KOPT-K1 (cell line): Measurements from ENCODE around the gene TAOK3.

Experiments
- H3K27ac ChIP-seq: fragments of 200-600 bp; sonication (generic); 2 replicates; pipeline ENCODE4 v1.5.1; 2016; ENCODE audit warnings: antibody characterized with exemption, mild to moderate bottlenecking, low read depth, low read length; ENCODE audit not compliant: poor library complexity, severe bottlenecking
- H3K36me3 ChIP-seq: fragments of 200-600 bp; sonication (generic); 2 replicates; pipeline ENCODE4 v1.5.1; 2017; ENCODE audit warnings: antibody characterized with exemption, mild to moderate bottlenecking, low read length, moderate library complexity; ENCODE audit not compliant: insufficient read depth
- H3K9me3 ChIP-seq: fragments of 200-600 bp; sonication (generic); 2 replicates; pipeline ENCODE4 v1.5.1; 2017; ENCODE audit warnings: antibody characterized with exemption, low read length, mild to moderate bottlenecking; ENCODE audit not compliant: insufficient read depth, poor library complexity, severe bottlenecking

TAOK3 gene

GRCh38 chr12:118377021-118377883 is 4.5 kb upstream of the TAOK3 start:
- peak overlapping the region; percentile 94 for H3K27ac ChIP-seq

GRCh38 chr12:118376089-118377020 is 3.6 kb upstream of the TAOK3 start, which contains the start of gene SUDS3:
Gene SUDS3 (plus strand): TSS chr12:118376555. CDS start chr12:118376692, 137 bp downstream.
- H3K36me3 ChIP-seq: peaks cover 24% of the 10 kb centered on the region
- no peaks in the 10 kb centered on the region for H3K9me3 ChIP-seq
- H3K27ac ChIP-seq: peak within 1 kb of the TSS; percentile 94

More at GRCh38 chr12:118377021-118377883, 4.5 kb upstream of the TAOK3 start:
- H3K36me3 ChIP-seq: peaks cover 32% of the 10 kb centered on the region
- H3K9me3 ChIP-seq: no peaks in the 10 kb centered on the region

- no peaks in the 10 kb centered on the region for H3K9me3 ChIP-seq
- no peak overlapping the region for H3K27ac ChIP-seq
- H3K36me3 ChIP-seq: peaks cover 17% of the 10 kb centered on the region
These were observed 2.6 kb upstream of the TAOK3 start for GRCh38 chr12:118375348-118375747.

GRCh38 chr12:118374909-118375308 is 2.2 kb upstream of the TAOK3 start:
- H3K9me3 ChIP-seq: no peaks in the 10 kb centered on the region
- no peak overlapping the region for H3K27ac ChIP-seq
- peaks cover 12% of the 10 kb centered on the region for H3K36me3 ChIP-seq

- Histone ChIP-seq H3K36me3 (peaks cover 6% of the 10 kb centered on the region), H3K27ac (no peak overlapping the region), H3K9me3 (no peaks in the 10 kb centered on the region)
These were observed 1.5 kb upstream of the TAOK3 start for GRCh38 chr12:118374126-118374725.

- Histone ChIP-seq H3K36me3 (no peaks in the 10 kb centered on the region), H3K27ac (peak overlapping the region; percentile 60), H3K9me3 (no peaks in the 10 kb centered on the region)
These were observed 909 bp upstream of the TAOK3 start for GRCh38 chr12:118373616-118374015.

GRCh38 chr12:118371321-118372282 is 1.1 kb downstream of the TAOK3 start:
- no peaks in the 10 kb centered on the region for H3K9me3 ChIP-seq
- H3K36me3 ChIP-seq: no peaks in the 10 kb centered on the region
- H3K27ac ChIP-seq: peak overlapping the region; percentile 46

- Histone ChIP-seq H3K27ac (no peak overlapping the region), H3K9me3 (no peaks in the 10 kb centered on the region), H3K36me3 (no peaks in the 10 kb centered on the region)
These were observed 2.1 kb downstream of the TAOK3 start for GRCh38 chr12:118370601-118371000.

GRCh38 chr12:118368821-118369220 is 3.9 kb downstream of the TAOK3 start:
- Histone ChIP-seq H3K36me3 (no peaks in the 10 kb centered on the region), H3K27ac (no peak overlapping the region), H3K9me3 (no peaks in the 10 kb centered on the region)

GRCh38 chr12:118361889-118362288 is 10.8 kb downstream of the TAOK3 start:
- Histone ChIP-seq H3K27ac (no peak overlapping the region), H3K36me3 (no peaks in the 10 kb centered on the region), H3K9me3 (no peaks in the 10 kb centered on the region)

- H3K9me3 ChIP-seq: no peaks in the 10 kb centered on the region
- no peaks in the 10 kb centered on the region for H3K36me3 ChIP-seq
- H3K27ac ChIP-seq: no peak overlapping the region
These were observed 11.7 kb downstream of the TAOK3 start for GRCh38 chr12:118361092-118361404.

- Histone ChIP-seq H3K27ac (peak overlapping the region; percentile 66), H3K36me3 (peaks cover 7% of the 10 kb centered on the region), H3K9me3 (peaks cover 8% of the 10 kb centered on the region)
These were observed 13.2 kb downstream of the TAOK3 start for GRCh38 chr12:118359541-118359915.

GRCh38 chr12:118358612-118359540 is 13.8 kb downstream of the TAOK3 start:
- Histone ChIP-seq H3K36me3 (peaks cover 13% of the 10 kb centered on the region), H3K27ac (peak overlapping the region; percentile 66)

More at GRCh38 chr12:118358612-118359540, 13.8 kb downstream of the TAOK3 start:
- H3K9me3 ChIP-seq: peaks cover 15% of the 10 kb centered on the region
